GM23338 (cell line): ENCODE measurements around the gene BPIFB2. TPM values are rescaled to one million over a fixed set of nuclear protein-coding genes. Genes with fewer than 3 reads are reported as not detected.

ENCODE experiments used
- ATAC-seq: fragments of 200-7000 bp; cut with Tn5 transposase; 3 replicates; pipeline ENCODE4 v1.9.1; 2020
- DNase-seq: peaks from one replicate; pipeline ENCODE4 v3.0.0-alpha.2; 2015; ENCODE audit warnings: low spot score
- H2AFZ ChIP-seq: fragments of 200-600 bp; sonication (generic); 2 replicates; pipeline ENCODE4 v1.8.0; 2016; ENCODE audit warnings: antibody characterized with exemption, mild to moderate bottlenecking, moderate library complexity
- H3F3A ChIP-seq: fragments of 200-600 bp; sonication (generic); replicated peaks from 2 replicates; pipeline ENCODE4 v1.8.0; 2017; ENCODE audit warnings: antibody characterized with exemption, mixed run types, low read depth
- H3K27ac ChIP-seq: fragments of 200-600 bp; sonication (generic); 2 replicates; pipeline ENCODE4 v1.6.1; 2016; ENCODE audit warnings: low read depth
- H3K27me3 ChIP-seq: fragments of 200-600 bp; sonication (generic); 2 replicates; pipeline ENCODE4 v1.8.0; 2016; ENCODE audit warnings: mild to moderate bottlenecking, mixed run types, moderate library complexity; ENCODE audit not compliant: insufficient read depth
- H3K36me3 ChIP-seq: fragments of 200-600 bp; sonication (generic); 2 replicates; pipeline ENCODE4 v1.8.0; 2016; ENCODE audit warnings: mild to moderate bottlenecking; ENCODE audit not compliant: insufficient read depth
- H3K4me1 ChIP-seq: fragments of 200-600 bp; sonication (generic); 2 replicates; pipeline ENCODE4 v1.8.0; 2016; ENCODE audit warnings: mild to moderate bottlenecking, moderate library complexity; ENCODE audit not compliant: insufficient read depth
- H3K4me2 ChIP-seq: fragments of 200-600 bp; sonication (generic); 2 replicates; pipeline ENCODE4 v1.7.1; 2017; ENCODE audit warnings: mixed run types
- H3K4me3 ChIP-seq: fragments of 200-600 bp; sonication (generic); 2 replicates; pipeline ENCODE4 v1.6.1; 2016; ENCODE audit warnings: mixed run types
- H3K79me2 ChIP-seq: fragments of 200-600 bp; sonication (generic); replicated peaks from 2 replicates; pipeline ENCODE4 v1.8.0; 2017; ENCODE audit warnings: mild to moderate bottlenecking; ENCODE audit not compliant: insufficient read depth
- H3K9me2 ChIP-seq: fragments of 200-600 bp; sonication (generic); 2 replicates; pipeline ENCODE4 v1.8.0; 2017; ENCODE audit not compliant: insufficient read depth
- H4K20me1 ChIP-seq: fragments of 200-600 bp; sonication (generic); replicated peaks from 2 replicates; pipeline ENCODE4 v1.8.0; 2017; ENCODE audit warnings: mild to moderate bottlenecking; ENCODE audit not compliant: insufficient read depth
- H3K27ac Mint-ChIP-seq: 2 replicates; pipeline ENCODE4 v1.8.0; 2020; ENCODE audit warnings: inconsistent platforms, mild to moderate bottlenecking, moderate library complexity, mixed read lengths
- H3K27me3 Mint-ChIP-seq: 3 replicates; pipeline ENCODE4 v1.8.0; 2022; ENCODE audit warnings: low read depth, mild to moderate bottlenecking, moderate library complexity, mixed read lengths, inconsistent platforms; ENCODE audit not compliant: insufficient read depth, poor library complexity
- H3K36me3 Mint-ChIP-seq: 3 replicates; pipeline ENCODE4 v1.8.0; 2021; ENCODE audit warnings: low read depth, mild to moderate bottlenecking, inconsistent platforms, moderate library complexity, mixed read lengths
- H3K4me1 Mint-ChIP-seq: 3 replicates; pipeline ENCODE4 v1.8.0; 2020; ENCODE audit warnings: mild to moderate bottlenecking, inconsistent platforms, mixed read lengths
- H3K4me3 Mint-ChIP-seq: 3 replicates; pipeline ENCODE4 v1.8.0; 2021; ENCODE audit warnings: moderate library complexity, mild to moderate bottlenecking, inconsistent platforms, mixed read lengths
- H3K9me3 Mint-ChIP-seq: 3 replicates; pipeline ENCODE4 v1.8.0; 2020; ENCODE audit warnings: moderate library complexity, mild to moderate bottlenecking, inconsistent platforms, mixed read lengths
- CREB1 ChIP-seq: fragments of 250-450 bp; sonication (Bioruptor Pico); IDR thresholded peaks from 2 replicates; pipeline ENCODE4 v1.5.0; 2020; ENCODE audit warnings: low read depth, mild to moderate bottlenecking, moderate library complexity
- EZH2 ChIP-seq: fragments of 200-600 bp; sonication (generic); IDR thresholded peaks from one replicate; pipeline ENCODE4 v1.8.0; 2017; ENCODE audit warnings: antibody characterized with exemption, mild to moderate bottlenecking, low read depth; ENCODE audit not compliant: unreplicated experiment
- EZH2phosphoT487 ChIP-seq: fragments of 200-600 bp; sonication (generic); IDR thresholded peaks from one replicate; pipeline ENCODE4 v1.8.1; 2018; ENCODE audit warnings: antibody characterized with exemption; ENCODE audit not compliant: unreplicated experiment
- JUNB ChIP-seq: IDR thresholded peaks from one replicate; pipeline ENCODE4 v1.6.1; 2016; ENCODE audit warnings: antibody characterized with exemption; ENCODE audit not compliant: unreplicated experiment
- NANOG ChIP-seq: IDR thresholded peaks from 2 replicates; pipeline ENCODE4 v1.6.1; 2016; ENCODE audit warnings: antibody characterized with exemption, borderline replicate concordance
- POLR2AphosphoS5 ChIP-seq: IDR thresholded peaks from 2 replicates; pipeline ENCODE4 v1.6.1; 2016; ENCODE audit warnings: antibody characterized with exemption, low read depth
- STAT1 ChIP-seq: IDR thresholded peaks from one replicate; pipeline ENCODE4 v1.6.1; 2016; ENCODE audit warnings: antibody characterized with exemption; ENCODE audit not compliant: unreplicated experiment
- ZNF114 ChIP-seq: fragments of 250-450 bp; sonication (Bioruptor Pico); IDR thresholded peaks from 2 replicates; pipeline ENCODE4 v1.5.0; 2020; ENCODE audit warnings: mild to moderate bottlenecking, moderate library complexity
- ZNF331 ChIP-seq: fragments of 250-450 bp; sonication (Bioruptor Pico); IDR thresholded peaks from 2 replicates; pipeline ENCODE4 v1.5.0; 2020; ENCODE audit warnings: low read depth, mild to moderate bottlenecking, moderate library complexity
- polyA plus RNA-seq: library from polyadenylated mRNA; unstranded; fragments of >200 nt; fragmentation: Nextera tagmentation; extraction: Ambion mirVana; gene quantifications from 2 replicates; pipeline ENCODE4 v1.2.1, GENCODE V29; 2016
- total RNA-seq: library from RNA; depleted of rRNA; stranded (reverse); fragments of >200 nt; shearing (Covaris generic); gene quantifications from 2 replicates; pipeline ENCODE4 v1.2.3, GENCODE V29; 2014
- TF ChIP-seq, protein P1 (sequence below): IDR thresholded peaks from 2 replicates; pipeline ENCODE4 v1.6.1; 2016; ENCODE audit warnings: antibody characterized with exemption
- TF ChIP-seq, protein P2 (sequence below), 2 experiments: fragments of 200-600 bp in 1 of 2; sonication (generic) in 1 of 2; conservative IDR thresholded peaks; 2 replicates each; pipeline versions ENCODE4 v1.5.1 to v1.6.1; 2016 to 2017; ENCODE audit warnings: antibody characterized with exemption in 2 of 2, low read depth in 2 of 2, mild to moderate bottlenecking in 2 of 2, moderate library complexity in 1 of 2
- TF ChIP-seq, protein P3 (sequence below): IDR thresholded peaks from one replicate; pipeline ENCODE4 v1.6.1; 2018; ENCODE audit warnings: antibody characterized with exemption; ENCODE audit not compliant: unreplicated experiment
- TF ChIP-seq, protein P4 (sequence below): fragments of 250-450 bp; sonication (Bioruptor Pico); IDR thresholded peaks from 2 replicates; pipeline ENCODE4 v1.5.0; 2020; ENCODE audit warnings: mild to moderate bottlenecking, moderate library complexity

Gene BPIFB2
- total and polyA plus RNA-seq, 2 experiments from 2014 or later = not detected

DNA sequence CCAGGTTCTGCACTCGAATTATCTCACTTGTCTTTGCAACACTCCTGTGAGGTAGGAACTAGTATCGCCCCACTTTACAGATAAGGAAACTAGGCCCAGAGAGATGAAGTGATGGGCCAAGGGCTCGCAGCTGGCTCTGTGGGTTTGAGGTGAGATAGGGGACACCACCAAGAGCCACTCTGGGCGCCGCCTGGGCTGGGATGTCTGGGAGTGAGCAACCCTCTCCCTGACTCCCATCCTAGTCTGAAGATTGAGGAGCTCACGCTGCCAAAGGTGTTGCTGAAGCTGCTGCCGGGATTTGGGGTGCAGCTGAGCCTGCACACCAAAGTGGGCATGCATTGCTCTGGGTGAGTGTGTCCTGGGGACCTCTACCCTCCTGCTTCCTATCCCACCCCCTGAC, 51.6 kb downstream of the BPIFB2 start:
- H3F3A ChIP-seq = no peaks in the 10 kb centered on the region
- H3K27ac Mint-ChIP-seq = no peak overlapping the region
- TF ChIP-seq EZH2phosphoT487 = no peak
- no peak for TF ChIP-seq STAT1
- no peak for TF ChIP-seq POLR2AphosphoS5
- TF ChIP-seq ZNF114 = no peak
- TF ChIP-seq, protein P1, sequence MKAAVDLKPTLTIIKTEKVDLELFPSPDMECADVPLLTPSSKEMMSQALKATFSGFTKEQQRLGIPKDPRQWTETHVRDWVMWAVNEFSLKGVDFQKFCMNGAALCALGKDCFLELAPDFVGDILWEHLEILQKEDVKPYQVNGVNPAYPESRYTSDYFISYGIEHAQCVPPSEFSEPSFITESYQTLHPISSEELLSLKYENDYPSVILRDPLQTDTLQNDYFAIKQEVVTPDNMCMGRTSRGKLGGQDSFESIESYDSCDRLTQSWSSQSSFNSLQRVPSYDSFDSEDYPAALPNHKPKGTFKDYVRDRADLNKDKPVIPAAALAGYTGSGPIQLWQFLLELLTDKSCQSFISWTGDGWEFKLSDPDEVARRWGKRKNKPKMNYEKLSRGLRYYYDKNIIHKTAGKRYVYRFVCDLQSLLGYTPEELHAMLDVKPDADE = no peak
- no peak for TF ChIP-seq EZH2
- TF ChIP-seq ZNF331 (CRISPR knock-in tag) = no peak
- no peak for TF ChIP-seq JUNB
- TF ChIP-seq NANOG = no peak
- TF ChIP-seq, protein P2, sequence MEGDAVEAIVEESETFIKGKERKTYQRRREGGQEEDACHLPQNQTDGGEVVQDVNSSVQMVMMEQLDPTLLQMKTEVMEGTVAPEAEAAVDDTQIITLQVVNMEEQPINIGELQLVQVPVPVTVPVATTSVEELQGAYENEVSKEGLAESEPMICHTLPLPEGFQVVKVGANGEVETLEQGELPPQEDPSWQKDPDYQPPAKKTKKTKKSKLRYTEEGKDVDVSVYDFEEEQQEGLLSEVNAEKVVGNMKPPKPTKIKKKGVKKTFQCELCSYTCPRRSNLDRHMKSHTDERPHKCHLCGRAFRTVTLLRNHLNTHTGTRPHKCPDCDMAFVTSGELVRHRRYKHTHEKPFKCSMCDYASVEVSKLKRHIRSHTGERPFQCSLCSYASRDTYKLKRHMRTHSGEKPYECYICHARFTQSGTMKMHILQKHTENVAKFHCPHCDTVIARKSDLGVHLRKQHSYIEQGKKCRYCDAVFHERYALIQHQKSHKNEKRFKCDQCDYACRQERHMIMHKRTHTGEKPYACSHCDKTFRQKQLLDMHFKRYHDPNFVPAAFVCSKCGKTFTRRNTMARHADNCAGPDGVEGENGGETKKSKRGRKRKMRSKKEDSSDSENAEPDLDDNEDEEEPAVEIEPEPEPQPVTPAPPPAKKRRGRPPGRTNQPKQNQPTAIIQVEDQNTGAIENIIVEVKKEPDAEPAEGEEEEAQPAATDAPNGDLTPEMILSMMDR (conservative IDR thresholded peaks at IDR 0.05; ENCODE audit: low read depth in 2 of 2) = no peak
- TF ChIP-seq CREB1 (CRISPR knock-in tag) = no peak
- TF ChIP-seq, protein P3, sequence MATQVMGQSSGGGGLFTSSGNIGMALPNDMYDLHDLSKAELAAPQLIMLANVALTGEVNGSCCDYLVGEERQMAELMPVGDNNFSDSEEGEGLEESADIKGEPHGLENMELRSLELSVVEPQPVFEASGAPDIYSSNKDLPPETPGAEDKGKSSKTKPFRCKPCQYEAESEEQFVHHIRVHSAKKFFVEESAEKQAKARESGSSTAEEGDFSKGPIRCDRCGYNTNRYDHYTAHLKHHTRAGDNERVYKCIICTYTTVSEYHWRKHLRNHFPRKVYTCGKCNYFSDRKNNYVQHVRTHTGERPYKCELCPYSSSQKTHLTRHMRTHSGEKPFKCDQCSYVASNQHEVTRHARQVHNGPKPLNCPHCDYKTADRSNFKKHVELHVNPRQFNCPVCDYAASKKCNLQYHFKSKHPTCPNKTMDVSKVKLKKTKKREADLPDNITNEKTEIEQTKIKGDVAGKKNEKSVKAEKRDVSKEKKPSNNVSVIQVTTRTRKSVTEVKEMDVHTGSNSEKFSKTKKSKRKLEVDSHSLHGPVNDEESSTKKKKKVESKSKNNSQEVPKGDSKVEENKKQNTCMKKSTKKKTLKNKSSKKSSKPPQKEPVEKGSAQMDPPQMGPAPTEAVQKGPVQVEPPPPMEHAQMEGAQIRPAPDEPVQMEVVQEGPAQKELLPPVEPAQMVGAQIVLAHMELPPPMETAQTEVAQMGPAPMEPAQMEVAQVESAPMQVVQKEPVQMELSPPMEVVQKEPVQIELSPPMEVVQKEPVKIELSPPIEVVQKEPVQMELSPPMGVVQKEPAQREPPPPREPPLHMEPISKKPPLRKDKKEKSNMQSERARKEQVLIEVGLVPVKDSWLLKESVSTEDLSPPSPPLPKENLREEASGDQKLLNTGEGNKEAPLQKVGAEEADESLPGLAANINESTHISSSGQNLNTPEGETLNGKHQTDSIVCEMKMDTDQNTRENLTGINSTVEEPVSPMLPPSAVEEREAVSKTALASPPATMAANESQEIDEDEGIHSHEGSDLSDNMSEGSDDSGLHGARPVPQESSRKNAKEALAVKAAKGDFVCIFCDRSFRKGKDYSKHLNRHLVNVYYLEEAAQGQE = no peak
- TF ChIP-seq, protein P4, sequence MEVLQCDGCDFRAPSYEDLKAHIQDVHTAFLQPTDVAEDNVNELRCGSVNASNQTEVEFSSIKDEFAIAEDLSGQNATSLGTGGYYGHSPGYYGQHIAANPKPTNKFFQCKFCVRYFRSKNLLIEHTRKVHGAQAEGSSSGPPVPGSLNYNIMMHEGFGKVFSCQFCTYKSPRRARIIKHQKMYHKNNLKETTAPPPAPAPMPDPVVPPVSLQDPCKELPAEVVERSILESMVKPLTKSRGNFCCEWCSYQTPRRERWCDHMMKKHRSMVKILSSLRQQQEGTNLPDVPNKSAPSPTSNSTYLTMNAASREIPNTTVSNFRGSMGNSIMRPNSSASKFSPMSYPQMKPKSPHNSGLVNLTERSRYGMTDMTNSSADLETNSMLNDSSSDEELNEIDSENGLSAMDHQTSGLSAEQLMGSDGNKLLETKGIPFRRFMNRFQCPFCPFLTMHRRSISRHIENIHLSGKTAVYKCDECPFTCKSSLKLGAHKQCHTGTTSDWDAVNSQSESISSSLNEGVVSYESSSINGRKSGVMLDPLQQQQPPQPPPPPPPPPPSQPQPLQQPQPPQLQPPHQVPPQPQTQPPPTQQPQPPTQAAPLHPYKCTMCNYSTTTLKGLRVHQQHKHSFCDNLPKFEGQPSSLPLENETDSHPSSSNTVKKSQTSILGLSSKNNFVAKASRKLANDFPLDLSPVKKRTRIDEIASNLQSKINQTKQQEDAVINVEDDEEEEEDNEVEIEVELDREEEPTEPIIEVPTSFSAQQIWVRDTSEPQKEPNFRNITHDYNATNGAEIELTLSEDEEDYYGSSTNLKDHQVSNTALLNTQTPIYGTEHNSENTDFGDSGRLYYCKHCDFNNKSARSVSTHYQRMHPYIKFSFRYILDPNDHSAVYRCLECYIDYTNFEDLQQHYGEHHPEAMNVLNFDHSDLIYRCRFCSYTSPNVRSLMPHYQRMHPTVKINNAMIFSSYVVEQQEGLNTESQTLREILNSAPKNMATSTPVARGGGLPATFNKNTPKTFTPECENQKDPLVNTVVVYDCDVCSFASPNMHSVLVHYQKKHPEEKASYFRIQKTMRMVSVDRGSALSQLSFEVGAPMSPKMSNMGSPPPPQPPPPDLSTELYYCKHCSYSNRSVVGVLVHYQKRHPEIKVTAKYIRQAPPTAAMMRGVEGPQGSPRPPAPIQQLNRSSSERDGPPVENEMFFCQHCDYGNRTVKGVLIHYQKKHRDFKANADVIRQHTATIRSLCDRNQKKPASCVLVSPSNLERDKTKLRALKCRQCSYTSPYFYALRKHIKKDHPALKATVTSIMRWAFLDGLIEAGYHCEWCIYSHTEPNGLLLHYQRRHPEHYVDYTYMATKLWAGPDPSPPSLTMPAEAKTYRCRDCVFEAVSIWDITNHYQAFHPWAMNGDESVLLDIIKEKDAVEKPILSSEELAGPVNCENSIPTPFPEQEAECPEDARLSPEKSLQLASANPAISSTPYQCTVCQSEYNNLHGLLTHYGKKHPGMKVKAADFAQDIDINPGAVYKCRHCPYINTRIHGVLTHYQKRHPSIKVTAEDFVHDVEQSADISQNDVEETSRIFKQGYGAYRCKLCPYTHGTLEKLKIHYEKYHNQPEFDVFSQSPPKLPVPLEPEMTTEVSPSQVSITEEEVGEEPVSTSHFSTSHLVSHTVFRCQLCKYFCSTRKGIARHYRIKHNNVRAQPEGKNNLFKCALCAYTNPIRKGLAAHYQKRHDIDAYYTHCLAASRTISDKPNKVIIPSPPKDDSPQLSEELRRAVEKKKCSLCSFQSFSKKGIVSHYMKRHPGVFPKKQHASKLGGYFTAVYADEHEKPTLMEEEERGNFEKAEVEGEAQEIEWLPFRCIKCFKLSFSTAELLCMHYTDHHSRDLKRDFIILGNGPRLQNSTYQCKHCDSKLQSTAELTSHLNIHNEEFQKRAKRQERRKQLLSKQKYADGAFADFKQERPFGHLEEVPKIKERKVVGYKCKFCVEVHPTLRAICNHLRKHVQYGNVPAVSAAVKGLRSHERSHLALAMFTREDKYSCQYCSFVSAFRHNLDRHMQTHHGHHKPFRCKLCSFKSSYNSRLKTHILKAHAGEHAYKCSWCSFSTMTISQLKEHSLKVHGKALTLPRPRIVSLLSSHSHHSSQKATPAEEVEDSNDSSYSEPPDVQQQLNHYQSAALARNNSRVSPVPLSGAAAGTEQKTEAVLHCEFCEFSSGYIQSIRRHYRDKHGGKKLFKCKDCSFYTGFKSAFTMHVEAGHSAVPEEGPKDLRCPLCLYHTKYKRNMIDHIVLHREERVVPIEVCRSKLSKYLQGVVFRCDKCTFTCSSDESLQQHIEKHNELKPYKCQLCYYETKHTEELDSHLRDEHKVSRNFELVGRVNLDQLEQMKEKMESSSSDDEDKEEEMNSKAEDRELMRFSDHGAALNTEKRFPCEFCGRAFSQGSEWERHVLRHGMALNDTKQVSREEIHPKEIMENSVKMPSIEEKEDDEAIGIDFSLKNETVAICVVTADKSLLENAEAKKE (CRISPR knock-in tag) = no peak
- no peaks in the 10 kb centered on the region for H3K4me1 ChIP-seq
- no peaks in the 10 kb centered on the region for H3K9me2 ChIP-seq
- H3K27me3 Mint-ChIP-seq = peaks cover 8% of the 10 kb centered on the region
- H2AFZ ChIP-seq = no peak overlapping the region
- DNase-seq (no peak), ATAC-seq (no peak)
- H3K27ac ChIP-seq = no peak overlapping the region
- no peaks in the 10 kb centered on the region for H3K36me3 ChIP-seq
- H3K36me3 Mint-ChIP-seq = no peaks in the 10 kb centered on the region
- H3K9me3 Mint-ChIP-seq = no peaks in the 10 kb centered on the region; the same call in 2 of the 3 replicates
- H3K27me3 ChIP-seq = no peaks in the 10 kb centered on the region
- no peak overlapping the region for H3K4me2 ChIP-seq
- no peaks in the 10 kb centered on the region; the same call in 2 of the 3 replicates for H3K4me1 Mint-ChIP-seq
- no peak overlapping the region for H3K4me3 ChIP-seq
- no peaks in the 10 kb centered on the region for H3K79me2 ChIP-seq
- H4K20me1 ChIP-seq = no peaks in the 10 kb centered on the region
- H3K4me3 Mint-ChIP-seq = no peak overlapping the region
